ENCODE data around the gene MAIP1.

The MAIP1 gene

DNA sequence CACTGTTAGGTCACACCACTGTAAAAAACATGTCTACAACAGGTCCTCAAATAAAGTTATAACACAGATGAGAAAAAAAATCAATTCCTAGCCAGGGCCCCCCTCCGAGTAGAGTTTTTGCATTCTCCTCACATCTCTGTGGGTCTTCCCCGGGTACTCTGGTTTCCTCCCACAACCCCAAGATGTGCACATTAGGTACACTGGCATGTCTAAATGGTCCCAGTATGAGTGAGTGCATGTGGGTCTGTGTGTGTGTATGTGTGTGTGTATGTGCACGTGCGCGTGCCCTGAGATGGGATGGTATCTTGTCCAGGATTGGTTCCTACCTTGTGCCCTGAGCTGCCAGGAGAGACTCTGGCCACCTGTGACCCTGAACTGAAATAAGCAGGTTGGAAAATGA, 5.0 kb upstream of the MAIP1 start:
- TF ChIP-seq, protein P1, sequence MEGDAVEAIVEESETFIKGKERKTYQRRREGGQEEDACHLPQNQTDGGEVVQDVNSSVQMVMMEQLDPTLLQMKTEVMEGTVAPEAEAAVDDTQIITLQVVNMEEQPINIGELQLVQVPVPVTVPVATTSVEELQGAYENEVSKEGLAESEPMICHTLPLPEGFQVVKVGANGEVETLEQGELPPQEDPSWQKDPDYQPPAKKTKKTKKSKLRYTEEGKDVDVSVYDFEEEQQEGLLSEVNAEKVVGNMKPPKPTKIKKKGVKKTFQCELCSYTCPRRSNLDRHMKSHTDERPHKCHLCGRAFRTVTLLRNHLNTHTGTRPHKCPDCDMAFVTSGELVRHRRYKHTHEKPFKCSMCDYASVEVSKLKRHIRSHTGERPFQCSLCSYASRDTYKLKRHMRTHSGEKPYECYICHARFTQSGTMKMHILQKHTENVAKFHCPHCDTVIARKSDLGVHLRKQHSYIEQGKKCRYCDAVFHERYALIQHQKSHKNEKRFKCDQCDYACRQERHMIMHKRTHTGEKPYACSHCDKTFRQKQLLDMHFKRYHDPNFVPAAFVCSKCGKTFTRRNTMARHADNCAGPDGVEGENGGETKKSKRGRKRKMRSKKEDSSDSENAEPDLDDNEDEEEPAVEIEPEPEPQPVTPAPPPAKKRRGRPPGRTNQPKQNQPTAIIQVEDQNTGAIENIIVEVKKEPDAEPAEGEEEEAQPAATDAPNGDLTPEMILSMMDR (conservative IDR thresholded peaks at IDR 0.05): no peak
- no peak for TF ChIP-seq ZFX (IDR thresholded peaks at IDR 0.05)
- no peak overlapping the region for H3K27ac ChIP-seq

- TF ChIP-seq, protein P1 (conservative IDR thresholded peaks at IDR 0.05): no peak
- no peak for TF ChIP-seq ZFX (IDR thresholded peaks at IDR 0.05)
- H3K27ac ChIP-seq: no peak overlapping the region
Measured at GRCh38 chr2:199951023-199951422, 4.4 kb upstream of the MAIP1 start.

DNA sequence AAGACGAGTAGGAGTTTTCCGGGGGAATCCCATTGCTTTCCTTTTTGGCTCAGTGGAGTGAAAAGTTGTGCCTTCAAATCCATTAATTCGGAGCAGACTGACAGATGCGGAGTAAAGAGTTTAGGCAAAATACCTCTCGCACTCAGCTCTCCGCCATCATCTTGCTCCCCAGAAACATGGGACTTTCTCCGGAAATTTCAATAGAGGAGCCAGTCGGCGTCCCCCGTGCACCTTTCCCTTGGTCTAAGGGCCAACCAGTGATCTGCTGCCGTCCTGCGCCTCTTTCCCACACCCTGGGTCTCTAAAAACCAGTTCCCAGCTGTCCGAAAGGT, 409 bp upstream of the MAIP1 start:
- H3K27ac ChIP-seq: peak overlapping the region; percentile 95
- TF ChIP-seq, protein P1 (conservative IDR thresholded peaks at IDR 0.05): no peak
- no peak for TF ChIP-seq ZFX (IDR thresholded peaks at IDR 0.05)

GRCh38 chr2:199956062-199956380, 639 bp downstream of the MAIP1 start:
- TF ChIP-seq, protein P1 (conservative IDR thresholded peaks at IDR 0.05): no peak
- TF ChIP-seq ZFX (IDR thresholded peaks at IDR 0.05): peak; percentile 78
- peak overlapping the region; percentile 95 for H3K27ac ChIP-seq

GRCh38 chr2:199958014-199958413, 2.6 kb downstream of the MAIP1 start:
- H3K27ac ChIP-seq: no peak overlapping the region
- TF ChIP-seq, protein P1 (conservative IDR thresholded peaks at IDR 0.05): no peak
- TF ChIP-seq ZFX (IDR thresholded peaks at IDR 0.05): no peak

- no peak overlapping the region for H3K27ac ChIP-seq
- TF ChIP-seq ZFX (IDR thresholded peaks at IDR 0.05): no peak
- TF ChIP-seq, protein P1 (conservative IDR thresholded peaks at IDR 0.05): no peak
Measured at GRCh38 chr2:199962203-199962602, 6.8 kb downstream of the MAIP1 start.

GRCh38 chr2:199966405-199966804, 11.0 kb downstream of the MAIP1 start:
- no peak overlapping the region for H3K27ac ChIP-seq
- TF ChIP-seq ZFX (IDR thresholded peaks at IDR 0.05): no peak
- TF ChIP-seq, protein P1 (conservative IDR thresholded peaks at IDR 0.05): no peak

Measured in C4-2B (cell line).